ENCODE measurements around the gene RNF186.

DNA sequence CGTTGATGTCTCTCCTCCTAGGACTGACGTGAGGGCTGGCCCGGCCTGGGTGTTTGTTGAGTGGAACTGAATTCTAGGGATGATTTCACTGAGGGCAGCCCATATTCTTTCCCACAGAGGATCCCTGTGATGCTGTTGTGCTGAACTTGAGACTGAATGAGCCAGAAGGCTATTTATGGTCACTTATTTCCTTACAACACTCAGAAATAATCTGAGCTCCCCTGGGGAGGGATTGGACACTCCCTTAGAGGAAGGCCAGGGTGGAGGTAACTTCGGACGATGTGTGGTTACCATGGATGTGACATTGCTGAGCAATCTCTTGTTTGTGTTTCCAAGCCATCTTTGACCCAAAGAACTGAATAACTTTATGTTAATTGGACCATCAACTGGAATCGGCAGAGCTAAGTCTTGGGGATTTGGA is 10.2 kb downstream of the RNF186 start:
- TF ChIP-seq, protein P1, sequence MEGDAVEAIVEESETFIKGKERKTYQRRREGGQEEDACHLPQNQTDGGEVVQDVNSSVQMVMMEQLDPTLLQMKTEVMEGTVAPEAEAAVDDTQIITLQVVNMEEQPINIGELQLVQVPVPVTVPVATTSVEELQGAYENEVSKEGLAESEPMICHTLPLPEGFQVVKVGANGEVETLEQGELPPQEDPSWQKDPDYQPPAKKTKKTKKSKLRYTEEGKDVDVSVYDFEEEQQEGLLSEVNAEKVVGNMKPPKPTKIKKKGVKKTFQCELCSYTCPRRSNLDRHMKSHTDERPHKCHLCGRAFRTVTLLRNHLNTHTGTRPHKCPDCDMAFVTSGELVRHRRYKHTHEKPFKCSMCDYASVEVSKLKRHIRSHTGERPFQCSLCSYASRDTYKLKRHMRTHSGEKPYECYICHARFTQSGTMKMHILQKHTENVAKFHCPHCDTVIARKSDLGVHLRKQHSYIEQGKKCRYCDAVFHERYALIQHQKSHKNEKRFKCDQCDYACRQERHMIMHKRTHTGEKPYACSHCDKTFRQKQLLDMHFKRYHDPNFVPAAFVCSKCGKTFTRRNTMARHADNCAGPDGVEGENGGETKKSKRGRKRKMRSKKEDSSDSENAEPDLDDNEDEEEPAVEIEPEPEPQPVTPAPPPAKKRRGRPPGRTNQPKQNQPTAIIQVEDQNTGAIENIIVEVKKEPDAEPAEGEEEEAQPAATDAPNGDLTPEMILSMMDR (IDR thresholded peaks at IDR 0.05), result no peak
- no peak for TF ChIP-seq POLR2A (IDR thresholded peaks at IDR 0.05)

Data from Peyer's patch (tissue), 4 donors.